Measurements from ENCODE around the gene MYBBP1A. TPM values are rescaled to one million over a fixed set of nuclear protein-coding genes. Genes with fewer than 3 reads are reported as not detected.
A peak's percentile ranks its signal among the peaks of the same experiment; 100 is the strongest.

MYBBP1A gene
- total and polyA plus RNA-seq, 2 of the 4 experiments (the other 2 are of a cell fraction): 22.6 to 45.9 TPM

DNA sequence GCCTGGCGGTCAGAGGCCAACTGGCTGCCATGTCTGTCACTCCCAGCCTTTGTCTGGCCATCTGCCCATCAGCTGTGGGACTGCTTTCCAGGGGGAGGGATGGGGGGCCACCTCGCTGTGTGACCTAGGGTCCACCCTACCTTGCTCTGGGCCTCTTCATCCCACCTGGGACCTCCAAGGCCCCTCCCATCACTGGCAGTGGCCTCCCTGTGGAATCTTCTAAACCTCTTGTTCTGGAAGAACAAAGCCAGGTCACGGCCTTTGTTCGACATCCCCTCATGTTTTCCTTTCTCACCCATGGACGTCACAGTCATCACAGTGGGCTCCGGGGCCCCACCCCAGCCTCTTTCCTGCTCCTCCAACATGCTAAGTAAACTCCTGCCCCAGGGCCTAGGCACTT is 32.5 kb downstream of the MYBBP1A start:
- POLR2A ChIA-PET (ENCODE audit: unreplicated experiment): no interaction called here
- TF ChIP-seq CEBPB (IDR thresholded peaks at IDR 0.05; ENCODE audit: low read depth, low read length): no peak
- TF ChIP-seq RAD21 (IDR thresholded peaks at IDR 0.05; ENCODE audit: low read length): no peak
- no peak for TF ChIP-seq MAFK (IDR thresholded peaks at IDR 0.05; ENCODE audit: low read depth, low read length)
- TF ChIP-seq, protein P1, sequence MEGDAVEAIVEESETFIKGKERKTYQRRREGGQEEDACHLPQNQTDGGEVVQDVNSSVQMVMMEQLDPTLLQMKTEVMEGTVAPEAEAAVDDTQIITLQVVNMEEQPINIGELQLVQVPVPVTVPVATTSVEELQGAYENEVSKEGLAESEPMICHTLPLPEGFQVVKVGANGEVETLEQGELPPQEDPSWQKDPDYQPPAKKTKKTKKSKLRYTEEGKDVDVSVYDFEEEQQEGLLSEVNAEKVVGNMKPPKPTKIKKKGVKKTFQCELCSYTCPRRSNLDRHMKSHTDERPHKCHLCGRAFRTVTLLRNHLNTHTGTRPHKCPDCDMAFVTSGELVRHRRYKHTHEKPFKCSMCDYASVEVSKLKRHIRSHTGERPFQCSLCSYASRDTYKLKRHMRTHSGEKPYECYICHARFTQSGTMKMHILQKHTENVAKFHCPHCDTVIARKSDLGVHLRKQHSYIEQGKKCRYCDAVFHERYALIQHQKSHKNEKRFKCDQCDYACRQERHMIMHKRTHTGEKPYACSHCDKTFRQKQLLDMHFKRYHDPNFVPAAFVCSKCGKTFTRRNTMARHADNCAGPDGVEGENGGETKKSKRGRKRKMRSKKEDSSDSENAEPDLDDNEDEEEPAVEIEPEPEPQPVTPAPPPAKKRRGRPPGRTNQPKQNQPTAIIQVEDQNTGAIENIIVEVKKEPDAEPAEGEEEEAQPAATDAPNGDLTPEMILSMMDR (conservative IDR thresholded peaks at IDR 0.05; ENCODE audit: low read depth, low read length): no peak
- TF ChIP-seq, protein P2, sequence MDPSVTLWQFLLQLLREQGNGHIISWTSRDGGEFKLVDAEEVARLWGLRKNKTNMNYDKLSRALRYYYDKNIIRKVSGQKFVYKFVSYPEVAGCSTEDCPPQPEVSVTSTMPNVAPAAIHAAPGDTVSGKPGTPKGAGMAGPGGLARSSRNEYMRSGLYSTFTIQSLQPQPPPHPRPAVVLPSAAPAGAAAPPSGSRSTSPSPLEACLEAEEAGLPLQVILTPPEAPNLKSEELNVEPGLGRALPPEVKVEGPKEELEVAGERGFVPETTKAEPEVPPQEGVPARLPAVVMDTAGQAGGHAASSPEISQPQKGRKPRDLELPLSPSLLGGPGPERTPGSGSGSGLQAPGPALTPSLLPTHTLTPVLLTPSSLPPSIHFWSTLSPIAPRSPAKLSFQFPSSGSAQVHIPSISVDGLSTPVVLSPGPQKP (IDR thresholded peaks at IDR 0.05; ENCODE audit: borderline replicate concordance, low read depth, low read length): no peak
- TF ChIP-seq RCOR1 (IDR thresholded peaks at IDR 0.05; ENCODE audit: insufficient replicate concordance, low read length): no peak
- no peak for TF ChIP-seq MXI1 (IDR thresholded peaks at IDR 0.05; ENCODE audit: borderline replicate concordance, low read depth, low read length)
- TF ChIP-seq BHLHE40 (IDR thresholded peaks at IDR 0.05; ENCODE audit: low read depth, low read length): no peak
- TF ChIP-seq RFX5 (IDR thresholded peaks at IDR 0.05; ENCODE audit: low read depth, low read length): no peak
- no peak for TF ChIP-seq NFE2L2 (IDR thresholded peaks at IDR 0.05; ENCODE audit: low read depth, low read length)
- TF ChIP-seq POLR2A (IDR thresholded peaks at IDR 0.05; ENCODE audit: low read depth, low read length): no peak
- TF ChIP-seq USF2 (IDR thresholded peaks at IDR 0.05; ENCODE audit: low read depth, low read length): no peak
- TF ChIP-seq MAZ (IDR thresholded peaks at IDR 0.05; ENCODE audit: borderline replicate concordance, low read depth, low read length): no peak
- TF ChIP-seq SMC3 (IDR thresholded peaks at IDR 0.05; ENCODE audit: low read depth, low read length): no peak
- TF ChIP-seq FOS (IDR thresholded peaks at IDR 0.05; ENCODE audit: low read depth, low read length): no peak
- TF ChIP-seq CHD1 (IDR thresholded peaks at IDR 0.05; ENCODE audit: low read depth, low read length): no peak
- H3K14ac ChIP-seq (replicated peaks; ENCODE audit: low read depth, low read length): no peak overlapping the region
- no TSS peak for BruUV-seq (replicated peaks)
- CTCF ChIA-PET: no interaction called here
- no peak overlapping the region for H3K56ac ChIP-seq (ENCODE audit: extremely low read depth, insufficient read depth, low read length)
- 0 out of 2 replicates have a peak, but pooled peaks cover 3% of the 10 kb centered on the region for H3K9me1 ChIP-seq (ENCODE audit: insufficient read depth, low read length)
- no peak overlapping the region for H4K91ac ChIP-seq (ENCODE audit: insufficient read depth, low read depth, low read length)
- no peak overlapping the region for H2AK5ac ChIP-seq (ENCODE audit: low read depth, low read length)
- WGBS, 2 experiments (ENCODE audit: extremely low coverage in 2 of 2, insufficient read length in 1 of 2): no CpG with 5 or more reads among the region's 6 CpGs
- peaks cover 2% of the 10 kb centered on the region; the same call in 1 of the 2 replicates for H3K9me3 ChIP-seq (ENCODE audit: control insufficient read depth, insufficient read depth, low read length)
- H3K23ac ChIP-seq (ENCODE audit: low read depth, low read length): no peak overlapping the region
- H2BK5ac ChIP-seq (ENCODE audit: low read depth, low read length, poor library complexity, severe bottlenecking): no peak overlapping the region
- H3K4ac ChIP-seq (ENCODE audit: low read depth, low read length): no peak overlapping the region
- no peaks in the 10 kb centered on the region for H3K36me3 ChIP-seq (ENCODE audit: control insufficient read depth, insufficient read depth, low read length)
- in situ Hi-C loops (cut with MboI; ENCODE audit: low sequenced_read_pairs) (no loop called here), intact Hi-C loops (cut with micrococcal nuclease) (no loop called here), dilution Hi-C loops (cut with HindIII; ENCODE audit: low sequenced_read_pairs, unreplicated experiment) (no loop called here)
- no peak overlapping the region for H3K18ac ChIP-seq (ENCODE audit: low read depth, low read length)
- H3K4me1 ChIP-seq (ENCODE audit: control insufficient read depth, insufficient read depth, low read length): no peaks in the 10 kb centered on the region; the same call in 1 of the 2 replicates
- peak overlapping the region; percentile 15 for H2AFZ ChIP-seq (replicated peaks; ENCODE audit: low read length, poor library complexity)
- H4K5ac ChIP-seq (ENCODE audit: low read depth, low read length): no peak overlapping the region
- H2BK15ac ChIP-seq (ENCODE audit: low read depth, low read length): no peak overlapping the region
- H3K27ac ChIP-seq (ENCODE audit: insufficient read depth, low read length): no peak overlapping the region
- ATAC-seq (ENCODE audit: low read depth) (no peak), DNase-seq (no peak)
- H3K4me2 ChIP-seq (ENCODE audit: low read depth, low read length): no peak overlapping the region
- H3K79me1 ChIP-seq (ENCODE audit: low read depth in 1 of 2, low read length in 2 of 2): no peaks in the 10 kb centered on the region
- H2BK120ac ChIP-seq (ENCODE audit: low read depth, low read length): no peak overlapping the region
- H3K4me3 ChIP-seq (ENCODE audit: insufficient read depth, low read depth, low read length): no peak overlapping the region
- no peak overlapping the region for H2BK20ac ChIP-seq (ENCODE audit: low read depth, low read length)
- H3K27me3 ChIP-seq (ENCODE audit: control insufficient read depth, insufficient read depth, low read length): peaks cover 16% of the 10 kb centered on the region
- H4K8ac ChIP-seq (ENCODE audit: low read depth in 2 of 2, low read length in 2 of 2): no peak overlapping the region
- no peaks in the 10 kb centered on the region for H4K20me1 ChIP-seq (ENCODE audit: insufficient read depth, low read length)
- H3K9ac ChIP-seq (ENCODE audit: low read depth, low read length): no peak overlapping the region
- peak overlapping the region; percentile 46 for H2AK9ac ChIP-seq (replicated peaks; ENCODE audit: low read depth, low read length, poor library complexity)
